T-helper 1 cell treated with Interleukin-12 subunit alpha and Interleukin-12 subunit beta and Interleukin-4 antibody, amounts not matched to agents 30 μg/mL and 1 μg/mL, for 36 hours (primary cell): ENCODE data around the gene PLEKHJ1.

Experiments
- H3K27ac Mint-ChIP-seq: one replicate; pipeline ENCODE4 v1.8.0; 2021; ENCODE audit warnings: mild to moderate bottlenecking, mixed read lengths
- H3K27me3 Mint-ChIP-seq: one replicate; pipeline ENCODE4 v1.8.0; 2021; ENCODE audit warnings: low read depth, mixed read lengths
- H3K36me3 Mint-ChIP-seq: one replicate; pipeline ENCODE4 v1.8.0; 2021; ENCODE audit warnings: low read depth, mixed read lengths
- H3K4me1 Mint-ChIP-seq: one replicate; pipeline ENCODE4 v1.8.0; 2021; ENCODE audit warnings: low read depth, mixed read lengths
- H3K4me3 Mint-ChIP-seq: one replicate; pipeline ENCODE4 v1.8.0; 2021; ENCODE audit warnings: mild to moderate bottlenecking, moderate library complexity, mixed read lengths
- H3K9me3 Mint-ChIP-seq: one replicate; pipeline ENCODE4 v1.8.0; 2021; ENCODE audit warnings: mixed read lengths

The PLEKHJ1 gene

DNA sequence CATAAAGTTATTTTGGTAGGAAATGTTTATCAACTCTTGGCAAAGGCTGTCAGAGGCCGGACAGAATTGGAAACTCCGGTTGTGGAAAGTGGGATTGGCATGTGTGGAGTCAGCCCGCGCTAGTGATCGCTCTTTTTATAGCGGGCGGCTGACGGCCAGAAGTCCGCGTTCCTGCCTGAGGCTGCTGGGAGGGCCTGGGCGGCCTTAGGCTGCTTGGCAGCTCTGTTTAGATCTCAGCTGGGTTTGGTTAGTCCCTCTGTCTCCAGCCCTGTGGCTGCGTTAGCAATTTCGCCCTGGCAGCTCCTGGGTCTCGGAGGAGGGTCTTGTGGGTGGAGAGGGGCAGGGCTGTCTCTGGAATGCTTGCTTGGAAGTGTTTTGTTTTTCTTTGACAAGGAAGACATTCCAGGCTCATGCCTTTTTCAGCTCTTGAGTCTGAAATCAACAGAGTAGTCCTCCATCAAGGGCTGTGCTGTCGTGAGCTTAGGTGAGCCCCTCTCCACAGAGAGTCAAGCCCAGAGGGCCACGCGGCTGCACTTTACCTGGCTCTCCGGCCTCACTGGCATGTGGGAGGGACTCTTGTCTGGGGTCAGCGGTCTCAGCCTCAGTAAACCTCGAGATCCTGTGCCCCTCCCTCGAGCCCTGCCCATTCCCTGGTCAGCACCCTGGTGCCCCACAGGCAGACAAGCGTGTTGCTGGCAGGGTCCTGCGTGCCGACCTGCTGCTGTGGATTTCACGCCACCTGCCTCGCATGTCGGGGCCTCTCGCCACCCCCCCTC lies 49.9 kb downstream of the PLEKHJ1 start:
- Mint-ChIP-seq H3K27me3 (no peaks in the 10 kb centered on the region), H3K36me3 (peaks cover 15% of the 10 kb centered on the region), H3K4me1 (peaks cover 6% of the 10 kb centered on the region), H3K27ac (no peak overlapping the region), H3K9me3 (no peaks in the 10 kb centered on the region), H3K4me3 (no peak overlapping the region)

- H3K4me3 Mint-ChIP-seq, result no peak overlapping the region
- H3K27me3 Mint-ChIP-seq, result no peaks in the 10 kb centered on the region
- H3K9me3 Mint-ChIP-seq, result no peaks in the 10 kb centered on the region
- H3K36me3 Mint-ChIP-seq, result peaks cover 15% of the 10 kb centered on the region
- no peak overlapping the region for H3K27ac Mint-ChIP-seq
- peaks cover 6% of the 10 kb centered on the region for H3K4me1 Mint-ChIP-seq
Observed at GRCh38 chr19:2185734-2186070, 50.4 kb downstream of the PLEKHJ1 start.

- no peak overlapping the region for H3K27ac Mint-ChIP-seq
- H3K4me1 Mint-ChIP-seq, result peaks cover 6% of the 10 kb centered on the region
- peaks cover 17% of the 10 kb centered on the region for H3K36me3 Mint-ChIP-seq
Observed at GRCh38 chr19:2184422-2184975, 51.6 kb downstream of the PLEKHJ1 start.

More at GRCh38 chr19:2184422-2184975, 51.6 kb downstream of the PLEKHJ1 start:
- Mint-ChIP-seq H3K9me3 (no peaks in the 10 kb centered on the region), H3K27me3 (no peaks in the 10 kb centered on the region), H3K4me3 (no peak overlapping the region)
